ENCODE data around the gene SUSD6.
"Not testable (repeated sequence)": the region's sequence is repeated elsewhere in the genome, so short reads cannot be mapped to it uniquely, and the experiment has no call there.

DNA sequence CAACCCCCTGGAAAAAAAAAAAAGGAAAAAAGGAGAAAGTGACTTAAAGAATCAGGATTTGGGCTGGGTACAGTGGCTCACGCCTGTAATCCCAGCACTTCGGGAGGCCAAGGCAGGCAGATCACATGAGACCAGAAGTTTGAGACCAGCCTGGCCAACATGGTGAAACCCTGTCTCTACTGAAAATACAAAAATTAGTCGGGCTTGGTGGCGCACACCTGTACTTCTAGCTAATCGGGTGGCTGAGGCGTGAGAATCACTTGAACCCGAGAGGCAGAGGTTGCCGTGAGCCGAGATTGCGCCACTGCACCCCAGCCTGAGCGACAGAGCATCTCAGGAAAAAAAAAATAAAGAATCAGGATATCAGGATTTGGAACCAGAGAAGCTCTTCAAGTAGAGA, 36.2 kb downstream of the SUSD6 start:
- TF ChIP-seq, protein P1, sequence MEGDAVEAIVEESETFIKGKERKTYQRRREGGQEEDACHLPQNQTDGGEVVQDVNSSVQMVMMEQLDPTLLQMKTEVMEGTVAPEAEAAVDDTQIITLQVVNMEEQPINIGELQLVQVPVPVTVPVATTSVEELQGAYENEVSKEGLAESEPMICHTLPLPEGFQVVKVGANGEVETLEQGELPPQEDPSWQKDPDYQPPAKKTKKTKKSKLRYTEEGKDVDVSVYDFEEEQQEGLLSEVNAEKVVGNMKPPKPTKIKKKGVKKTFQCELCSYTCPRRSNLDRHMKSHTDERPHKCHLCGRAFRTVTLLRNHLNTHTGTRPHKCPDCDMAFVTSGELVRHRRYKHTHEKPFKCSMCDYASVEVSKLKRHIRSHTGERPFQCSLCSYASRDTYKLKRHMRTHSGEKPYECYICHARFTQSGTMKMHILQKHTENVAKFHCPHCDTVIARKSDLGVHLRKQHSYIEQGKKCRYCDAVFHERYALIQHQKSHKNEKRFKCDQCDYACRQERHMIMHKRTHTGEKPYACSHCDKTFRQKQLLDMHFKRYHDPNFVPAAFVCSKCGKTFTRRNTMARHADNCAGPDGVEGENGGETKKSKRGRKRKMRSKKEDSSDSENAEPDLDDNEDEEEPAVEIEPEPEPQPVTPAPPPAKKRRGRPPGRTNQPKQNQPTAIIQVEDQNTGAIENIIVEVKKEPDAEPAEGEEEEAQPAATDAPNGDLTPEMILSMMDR (IDR thresholded peaks at IDR 0.05): not testable (repeated sequence)
- not testable (repeated sequence) for TF ChIP-seq POLR2A (IDR thresholded peaks at IDR 0.05)
